Trophoblast cell (in vitro differentiated cells and primary cell): ENCODE data around the gene STRIP1.

ENCODE experiments used
- DNase-seq, 2 donors: peaks; one replicate each; pipeline ENCODE4 v3.0.0-alpha.2; 2016
- H2AFZ ChIP-seq: 2 replicates; pipeline ENCODE4 v1.6.1; 2013; ENCODE audit warnings: low read length, moderate library complexity, mild to moderate bottlenecking; ENCODE audit not compliant: insufficient read depth, poor library complexity
- H2AK5ac ChIP-seq: 2 replicates; pipeline ENCODE4 v1.6.1; 2013; ENCODE audit warnings: mild to moderate bottlenecking, low read length
- H2BK120ac ChIP-seq: 2 replicates; pipeline ENCODE4 v1.6.1; 2013; ENCODE audit warnings: low read length, mild to moderate bottlenecking, moderate library complexity; ENCODE audit not compliant: insufficient read depth, poor library complexity
- H2BK12ac ChIP-seq: 2 replicates; pipeline ENCODE4 v1.6.1; 2013; ENCODE audit warnings: mild to moderate bottlenecking, low read length, moderate library complexity
- H2BK5ac ChIP-seq: 2 replicates; pipeline ENCODE4 v1.6.1; 2013; ENCODE audit warnings: low read length, low read depth, moderate library complexity, mild to moderate bottlenecking; ENCODE audit not compliant: poor library complexity
- H3K14ac ChIP-seq: 2 replicates; pipeline ENCODE4 v1.6.1; 2013; ENCODE audit warnings: mild to moderate bottlenecking, low read length
- H3K18ac ChIP-seq: 2 replicates; pipeline ENCODE4 v1.6.1; 2013; ENCODE audit warnings: mild to moderate bottlenecking, low read length
- H3K23ac ChIP-seq: 2 replicates; pipeline ENCODE4 v1.6.1; 2013; ENCODE audit warnings: low read length
- H3K27ac ChIP-seq: 2 replicates; pipeline ENCODE4 v1.5.1; 2013; ENCODE audit warnings: low read depth, mild to moderate bottlenecking, inconsistent platforms, low read length, moderate library complexity
- H3K27me3 ChIP-seq: 2 replicates; pipeline ENCODE4 v1.6.1; 2013; ENCODE audit warnings: inconsistent platforms, mild to moderate bottlenecking, low read length, moderate library complexity; ENCODE audit not compliant: insufficient read depth
- H3K36me3 ChIP-seq, 2 experiments: 1 replicate in 1 of 2; 2 replicates in 1 of 2; pipeline ENCODE4 v1.6.1; 2013; ENCODE audit warnings: low read length in 2 of 2, mild to moderate bottlenecking in 2 of 2, moderate library complexity in 1 of 2; ENCODE audit not compliant: insufficient read depth in 2 of 2, control insufficient read depth in 1 of 2
- H3K4ac ChIP-seq: 2 replicates; pipeline ENCODE4 v1.6.1; 2013; ENCODE audit warnings: low read depth, mild to moderate bottlenecking, low read length, moderate library complexity
- H3K4me1 ChIP-seq, 2 experiments: 1 replicate in 1 of 2; 2 replicates in 1 of 2; pipeline ENCODE4 v1.6.1; 2013; ENCODE audit warnings: low read length in 2 of 2, mild to moderate bottlenecking in 2 of 2, moderate library complexity in 1 of 2; ENCODE audit not compliant: insufficient read depth in 2 of 2, control insufficient read depth in 1 of 2
- H3K4me2 ChIP-seq: 2 replicates; pipeline ENCODE4 v1.6.1; 2013; ENCODE audit warnings: inconsistent platforms, mild to moderate bottlenecking, low read length, moderate library complexity
- H3K4me3 ChIP-seq: 2 replicates; pipeline ENCODE4 v1.5.1; 2013; ENCODE audit warnings: mild to moderate bottlenecking, low read depth, low read length, inconsistent platforms
- H3K79me1 ChIP-seq: one replicate; pipeline ENCODE4 v1.6.1; 2013; ENCODE audit warnings: low read length
- H3K79me2 ChIP-seq: 2 replicates; pipeline ENCODE4 v1.6.1; 2013; ENCODE audit warnings: low read length, mild to moderate bottlenecking; ENCODE audit not compliant: control insufficient read depth, insufficient read depth, poor library complexity
- H3K9ac ChIP-seq: 2 replicates; pipeline ENCODE4 v1.6.1; 2013; ENCODE audit warnings: mild to moderate bottlenecking, low read length
- H3K9me3 ChIP-seq: 2 replicates; pipeline ENCODE4 v1.6.1; 2013; ENCODE audit warnings: low read depth, mild to moderate bottlenecking, control low read depth, inconsistent platforms, low read length; ENCODE audit not compliant: insufficient read depth
- H4K12ac ChIP-seq: 2 replicates; pipeline ENCODE4 v1.6.1; 2013; ENCODE audit warnings: low read depth, mild to moderate bottlenecking, low read length, moderate library complexity
- H4K8ac ChIP-seq: 2 replicates; pipeline ENCODE4 v1.6.1; 2013; ENCODE audit warnings: low read depth, mild to moderate bottlenecking, low read length, moderate library complexity
- H4K91ac ChIP-seq: one replicate; pipeline ENCODE4 v1.6.1; 2013; ENCODE audit warnings: low read depth, mild to moderate bottlenecking, low read length, moderate library complexity
- WGBS: extraction: QIAGEN DNeasy Blood & Tissue Kit; methylation state at CpG from one replicate; pipeline ENCODE4 v1.1.7; 2013; ENCODE audit warnings: missing lambda C conversion rate; ENCODE audit not compliant: insufficient read length, insufficient coverage; ENCODE audit errors: extremely low coverage; 5-methylcytosine and 5-hydroxymethylcytosine counted together

The STRIP1 gene

DNA sequence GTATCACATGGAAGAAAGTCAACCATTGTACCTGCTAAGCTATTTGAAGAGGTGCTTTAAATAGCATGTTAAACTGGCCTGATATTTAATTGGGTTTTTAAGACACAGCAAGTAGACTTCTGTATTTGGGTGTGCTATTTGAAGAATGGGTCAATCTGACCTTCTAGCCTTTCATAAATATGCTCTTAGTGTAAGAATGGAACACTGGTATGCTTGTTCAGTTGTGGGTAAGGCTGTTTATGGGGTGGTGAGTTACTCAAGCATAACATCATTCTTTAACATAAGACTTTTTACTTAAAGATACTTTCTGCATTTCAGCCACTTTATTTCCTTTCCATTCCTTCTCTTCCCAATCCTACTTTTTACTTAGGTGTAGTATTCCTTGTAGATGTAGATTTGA is 28.5 kb upstream of the STRIP1 start:
- H3K23ac ChIP-seq = no peak overlapping the region
- H2AK5ac ChIP-seq = no peak overlapping the region
- no peak overlapping the region for H3K18ac ChIP-seq
- no peak overlapping the region for H3K14ac ChIP-seq
- H3K36me3 ChIP-seq = peaks cover 3 to 10% of the 10 kb centered on the region in 2 experiments
- no peak overlapping the region for H2BK5ac ChIP-seq
- H3K4me2 ChIP-seq = no peak overlapping the region
- H3K9ac ChIP-seq = no peak overlapping the region
- H3K9me3 ChIP-seq = no peaks in the 10 kb centered on the region
- no peak overlapping the region for H4K8ac ChIP-seq
- no peak overlapping the region for H2BK12ac ChIP-seq
- H3K4me3 ChIP-seq = no peak overlapping the region
- H3K79me2 ChIP-seq = peaks cover 2% of the 10 kb centered on the region
- no peak for DNase-seq
- no peaks in the 10 kb centered on the region for H3K27me3 ChIP-seq
- peaks cover 6% of the 10 kb centered on the region for H3K79me1 ChIP-seq
- H4K12ac ChIP-seq = no peak overlapping the region
- no peak overlapping the region for H4K91ac ChIP-seq
- H3K27ac ChIP-seq = no peak overlapping the region
- peaks cover 2 to 10% of the 10 kb centered on the region in 2 experiments for H3K4me1 ChIP-seq
- no peak overlapping the region for H3K4ac ChIP-seq
- no peak overlapping the region for H2AFZ ChIP-seq
- no peak overlapping the region for H2BK120ac ChIP-seq

DNA sequence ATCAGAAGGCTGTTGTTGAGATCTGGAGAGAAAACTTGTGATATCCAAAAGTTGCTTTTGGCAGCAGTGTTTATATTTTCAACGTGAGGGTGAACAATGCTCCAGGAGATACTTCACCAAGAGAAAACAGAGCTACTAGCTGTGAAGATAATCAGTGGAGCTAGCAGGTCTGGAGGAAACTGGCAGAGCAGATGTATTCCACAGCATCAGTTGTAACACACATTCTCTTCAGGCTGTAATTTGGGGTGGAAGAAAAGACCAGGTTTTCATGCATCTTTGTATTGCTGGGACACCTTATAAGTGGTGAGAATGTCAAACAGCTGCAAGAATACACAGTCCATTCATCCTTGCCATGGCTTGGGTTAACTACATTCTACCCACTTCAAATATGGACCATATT is 27.9 kb upstream of the STRIP1 start:
- Histone ChIP-seq H3K4me1 (peaks cover 2 to 10% of the 10 kb centered on the region in 2 experiments), H2BK12ac (no peak overlapping the region), H4K12ac (no peak overlapping the region), H2BK120ac (no peak overlapping the region), H3K14ac (no peak overlapping the region), H3K79me1 (peaks cover 6% of the 10 kb centered on the region), H3K36me3 (peaks cover 4 to 13% of the 10 kb centered on the region in 2 experiments), H3K4me2 (no peak overlapping the region), H4K8ac (no peak overlapping the region), H3K79me2 (peaks cover 2% of the 10 kb centered on the region), H2BK5ac (no peak overlapping the region), H3K9ac (no peak overlapping the region), H3K18ac (no peak overlapping the region), H3K27me3 (no peaks in the 10 kb centered on the region), H3K9me3 (no peaks in the 10 kb centered on the region), H3K4ac (no peak overlapping the region), H3K27ac (no peak overlapping the region), H4K91ac (no peak overlapping the region), H2AK5ac (no peak overlapping the region), H3K4me3 (no peak overlapping the region), H3K23ac (no peak overlapping the region), H2AFZ (no peak overlapping the region)
- no peak for DNase-seq
- no CpG with 5 or more reads among the region's 1 CpG for WGBS

DNA sequence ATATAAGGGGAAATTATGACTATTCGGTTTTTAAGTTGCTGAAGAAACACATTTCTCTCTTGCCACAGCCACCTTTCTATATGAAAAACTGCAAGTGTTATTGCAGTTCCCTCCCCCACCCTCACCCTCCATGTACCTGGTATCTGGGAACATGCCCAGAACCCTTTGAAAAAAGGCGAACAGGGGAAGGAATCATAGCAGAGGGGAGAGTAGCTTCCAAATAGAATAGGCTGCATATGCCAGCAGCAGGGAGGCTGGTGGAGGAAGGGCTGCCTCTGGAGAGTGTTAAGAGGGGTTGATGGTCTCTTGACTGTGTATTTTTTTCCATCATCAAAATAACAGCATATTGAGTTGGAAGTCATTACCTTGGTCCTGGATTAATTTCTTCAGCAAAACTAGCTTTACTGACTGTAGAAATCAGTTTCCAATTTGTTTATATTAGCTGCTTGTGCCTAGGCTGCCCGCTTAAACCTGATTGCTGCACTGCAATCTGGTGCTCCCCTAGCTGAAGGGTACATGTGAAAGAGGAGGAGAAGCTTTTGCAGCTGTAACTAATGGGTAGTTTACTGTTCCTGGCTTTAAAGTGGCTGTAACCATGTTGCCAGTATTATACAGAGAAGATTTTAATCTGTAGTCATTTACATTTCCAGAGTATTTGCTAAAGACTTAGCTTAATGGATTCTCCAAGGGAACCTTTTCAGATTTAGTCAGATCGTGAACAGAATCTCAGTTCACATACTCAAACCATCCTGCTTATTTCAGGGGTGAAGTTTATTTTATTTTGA is 27.2 kb upstream of the STRIP1 start:
- Histone ChIP-seq H3K36me3 (peaks cover 6 to 16% of the 10 kb centered on the region in 2 experiments), H3K79me2 (peaks cover 2% of the 10 kb centered on the region), H3K9me3 (no peaks in the 10 kb centered on the region), H3K14ac (no peak overlapping the region), H2AK5ac (no peak overlapping the region), H3K4me3 (no peak overlapping the region), H2AFZ (no peak overlapping the region), H2BK12ac (no peak overlapping the region), H3K4me2 (no peak overlapping the region), H3K27me3 (no peaks in the 10 kb centered on the region), H4K8ac (no peak overlapping the region), H2BK120ac (no peak overlapping the region), H2BK5ac (no peak overlapping the region), H4K12ac (no peak overlapping the region), H3K27ac (no peak overlapping the region), H3K79me1 (peaks cover 6% of the 10 kb centered on the region), H3K23ac (no peak overlapping the region), H4K91ac (no peak overlapping the region), H3K18ac (no peak overlapping the region), H3K9ac (no peak overlapping the region), H3K4ac (peak overlapping the region; percentile 87), H3K4me1 (peaks cover 2 to 10% of the 10 kb centered on the region in 2 experiments)
- DNase-seq = no peak
- WGBS = no CpG with 5 or more reads among the region's 4 CpGs

DNA sequence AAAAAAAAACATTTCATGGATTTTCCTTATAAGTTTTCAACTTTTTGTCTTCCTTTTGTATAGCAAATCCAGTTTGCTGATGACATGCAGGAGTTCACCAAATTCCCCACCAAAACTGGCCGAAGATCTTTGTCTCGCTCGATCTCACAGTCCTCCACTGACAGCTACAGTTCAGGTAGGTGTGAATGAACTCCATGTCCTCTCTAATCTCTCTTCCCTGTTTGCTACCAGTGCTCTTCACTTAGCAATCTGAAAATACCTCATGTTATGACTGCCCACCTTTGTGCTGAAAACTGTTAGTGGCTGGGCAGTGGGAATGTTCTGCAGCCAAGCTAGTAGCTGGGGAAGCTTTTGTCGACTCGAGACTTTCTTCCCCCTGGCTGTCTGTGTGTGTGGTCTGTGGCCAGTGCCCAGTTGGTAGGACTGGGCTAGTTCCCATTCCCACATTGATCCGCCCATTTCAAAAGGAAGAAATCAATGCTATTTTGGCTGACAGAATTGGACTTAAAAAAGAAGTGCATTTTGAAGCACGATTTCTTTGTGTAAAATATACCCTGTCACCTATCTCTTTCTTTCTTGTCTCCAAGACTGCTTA is 25.4 kb upstream of the STRIP1 start:
- H3K4me1 ChIP-seq = peaks cover 2 to 12% of the 10 kb centered on the region in 2 experiments
- no peak overlapping the region for H3K4me3 ChIP-seq
- H2BK12ac ChIP-seq = no peak overlapping the region
- H3K4me2 ChIP-seq = no peak overlapping the region
- WGBS = no CpG with 5 or more reads among the region's 7 CpGs
- H3K27ac ChIP-seq = no peak overlapping the region
- DNase-seq = no peak
- H3K23ac ChIP-seq = no peak overlapping the region
- H2BK5ac ChIP-seq = no peak overlapping the region
- peaks cover 16 to 20% of the 10 kb centered on the region in 2 experiments for H3K36me3 ChIP-seq
- H3K9ac ChIP-seq = no peak overlapping the region
- no peak overlapping the region for H4K12ac ChIP-seq
- H3K18ac ChIP-seq = no peak overlapping the region
- no peaks in the 10 kb centered on the region for H3K27me3 ChIP-seq
- H3K14ac ChIP-seq = no peak overlapping the region
- no peak overlapping the region for H4K91ac ChIP-seq
- no peak overlapping the region for H2AFZ ChIP-seq
- peaks cover 2% of the 10 kb centered on the region for H3K79me2 ChIP-seq
- H2BK120ac ChIP-seq = no peak overlapping the region
- H3K9me3 ChIP-seq = no peaks in the 10 kb centered on the region
- no peak overlapping the region for H4K8ac ChIP-seq
- no peak overlapping the region for H3K4ac ChIP-seq
- no peak overlapping the region for H2AK5ac ChIP-seq
- peaks cover 4% of the 10 kb centered on the region for H3K79me1 ChIP-seq
